ENCODE measurements around the gene RRAS.

DNA sequence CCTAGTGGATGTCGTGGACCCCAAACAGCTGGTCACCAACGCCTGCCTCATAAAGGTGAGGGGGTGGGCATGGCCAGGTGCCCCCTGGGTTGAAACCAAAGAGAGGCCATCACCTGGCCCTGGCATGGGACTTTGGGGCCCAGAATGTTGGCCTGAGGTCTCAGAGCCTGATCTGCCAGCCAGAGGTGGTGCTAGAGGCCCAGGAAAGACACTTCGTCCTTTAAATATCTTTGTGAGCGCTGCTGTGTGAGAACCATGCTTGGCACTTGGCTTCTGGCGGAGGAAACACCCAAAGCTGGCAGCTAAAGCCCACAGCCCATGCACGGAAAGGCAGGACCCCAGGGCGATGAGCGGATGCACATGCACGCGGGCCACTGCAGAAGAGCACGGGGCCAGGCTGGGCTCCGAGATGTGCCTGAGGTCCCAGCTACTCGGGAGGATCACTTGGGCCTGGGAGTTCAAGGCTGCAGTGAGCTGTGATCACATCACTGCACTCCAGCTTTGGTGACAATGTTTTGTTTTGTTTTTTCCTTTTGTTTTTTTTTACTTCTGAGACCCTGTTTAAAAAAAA is 45.1 kb upstream of the RRAS start:
- TF ChIP-seq, protein P1, sequence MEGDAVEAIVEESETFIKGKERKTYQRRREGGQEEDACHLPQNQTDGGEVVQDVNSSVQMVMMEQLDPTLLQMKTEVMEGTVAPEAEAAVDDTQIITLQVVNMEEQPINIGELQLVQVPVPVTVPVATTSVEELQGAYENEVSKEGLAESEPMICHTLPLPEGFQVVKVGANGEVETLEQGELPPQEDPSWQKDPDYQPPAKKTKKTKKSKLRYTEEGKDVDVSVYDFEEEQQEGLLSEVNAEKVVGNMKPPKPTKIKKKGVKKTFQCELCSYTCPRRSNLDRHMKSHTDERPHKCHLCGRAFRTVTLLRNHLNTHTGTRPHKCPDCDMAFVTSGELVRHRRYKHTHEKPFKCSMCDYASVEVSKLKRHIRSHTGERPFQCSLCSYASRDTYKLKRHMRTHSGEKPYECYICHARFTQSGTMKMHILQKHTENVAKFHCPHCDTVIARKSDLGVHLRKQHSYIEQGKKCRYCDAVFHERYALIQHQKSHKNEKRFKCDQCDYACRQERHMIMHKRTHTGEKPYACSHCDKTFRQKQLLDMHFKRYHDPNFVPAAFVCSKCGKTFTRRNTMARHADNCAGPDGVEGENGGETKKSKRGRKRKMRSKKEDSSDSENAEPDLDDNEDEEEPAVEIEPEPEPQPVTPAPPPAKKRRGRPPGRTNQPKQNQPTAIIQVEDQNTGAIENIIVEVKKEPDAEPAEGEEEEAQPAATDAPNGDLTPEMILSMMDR (IDR thresholded peaks at IDR 0.05): no peak
- TF ChIP-seq POLR2A (IDR thresholded peaks at IDR 0.05): no peak

Measured in esophagus squamous epithelium (tissue), 4 donors.